GM12891 (cell line): ENCODE results near the gene GRB2.
A peak's percentile ranks its signal among the peaks of the same experiment; 100 is the strongest.

Source experiments
- DNase-seq: peaks from one replicate; pipeline ENCODE4 v3.0.0; 2011; ENCODE audit warnings: low spot score; ENCODE audit not compliant: insufficient read length
- FAIRE-seq: peaks from 2 replicates; lab custom pipeline; 2011; peaks lifted over from hg19 to GRCh38; lab: Jason Lieb, UNC
- PAX5 ChIP-seq: IDR thresholded peaks from 2 replicates; pipeline ENCODE4 v1.6.1; 2011; ENCODE audit warnings: low read length, moderate library complexity, mild to moderate bottlenecking; ENCODE audit not compliant: insufficient read depth, severe bottlenecking
- POLR2A ChIP-seq: IDR thresholded peaks from 2 replicates; pipeline ENCODE4 v1.6.1; 2011; ENCODE audit warnings: low read depth, low read length, control low read depth
- POLR2AphosphoS5 ChIP-seq: IDR thresholded peaks from 2 replicates; pipeline ENCODE4 v1.6.1; 2011; ENCODE audit warnings: low read depth, low read length, control low read depth
- POU2F2 ChIP-seq: IDR thresholded peaks from 2 replicates; pipeline ENCODE4 v1.6.1; 2011; ENCODE audit warnings: low read depth, mild to moderate bottlenecking, control low read depth, low read length, moderate library complexity
- SPI1 ChIP-seq: IDR thresholded peaks from 2 replicates; pipeline ENCODE4 v1.6.1; 2011; ENCODE audit warnings: low read depth, low read length, control low read depth
- TAF1 ChIP-seq: IDR thresholded peaks from 2 replicates; pipeline ENCODE4 v1.6.1; 2011; ENCODE audit warnings: low read depth, low read length, control low read depth

The GRB2 gene

GRCh38 chr17:75414488-75414887 is 9.0 kb upstream of the GRB2 start:
- DNase-seq (no peak), FAIRE-seq (no peak)
- TF ChIP-seq POU2F2 (no peak), PAX5 (no peak), POLR2A (no peak)

- peak; percentile 64 for FAIRE-seq
Observed at GRCh38 chr17:75412455-75413317, 7.2 kb upstream of the GRB2 start.

GRCh38 chr17:75411328-75412067 is 6.0 kb upstream of the GRB2 start:
- DNase-seq (no peak), FAIRE-seq (no peak)
- no peak for TF ChIP-seq SPI1
- no peak for TF ChIP-seq TAF1
- TF ChIP-seq POLR2A, result no peak
- no peak for TF ChIP-seq POU2F2
- TF ChIP-seq POLR2AphosphoS5, result no peak
- TF ChIP-seq PAX5, result no peak

More at GRCh38 chr17:75412455-75413317, 7.2 kb upstream of the GRB2 start:
- peak; percentile 49 for DNase-seq
- TF ChIP-seq POU2F2 (no peak), PAX5 (no peak)

- FAIRE-seq, result no peak
- TF ChIP-seq PAX5, result no peak
- no peak for TF ChIP-seq TAF1
- TF ChIP-seq POU2F2, result no peak
- no peak for TF ChIP-seq POLR2A
- no peak for TF ChIP-seq POLR2AphosphoS5
- no peak for TF ChIP-seq SPI1
- DNase-seq, result no peak
Observed at GRCh38 chr17:75410141-75410540, 4.7 kb upstream of the GRB2 start.

- TF ChIP-seq TAF1, result no peak
- TF ChIP-seq SPI1, result no peak
- no peak for TF ChIP-seq POLR2AphosphoS5
- no peak for TF ChIP-seq POLR2A
- TF ChIP-seq POU2F2, result no peak
- no peak for FAIRE-seq
- DNase-seq, result no peak
Observed at GRCh38 chr17:75407655-75408352, 2.3 kb upstream of the GRB2 start.

- TF ChIP-seq SPI1 (no peak), PAX5 (no peak), POU2F2 (no peak), POLR2A (no peak), POLR2AphosphoS5 (no peak), TAF1 (no peak)
- DNase-seq (no peak), FAIRE-seq (peak; percentile 50)
Observed at GRCh38 chr17:75406222-75406615, 741 bp upstream of the GRB2 start.

- DNase-seq (no peak), FAIRE-seq (peak; percentile 16)
- TF ChIP-seq SPI1, result 0 out of 2 replicates have a peak, but pooled peaks have one; percentile 8
- no peak for TF ChIP-seq TAF1
Observed at GRCh38 chr17:75404731-75405364, 630 bp downstream of the GRB2 start.

GRCh38 chr17:75404223-75404730 is 1.2 kb downstream of the GRB2 start:
- FAIRE-seq, result no peak
- DNase-seq, result no peak
- TF ChIP-seq PAX5 (no peak), POLR2AphosphoS5 (no peak), TAF1 (no peak), SPI1 (no peak), POU2F2 (no peak)

- TF ChIP-seq POLR2AphosphoS5, result no peak
- no peak for TF ChIP-seq POLR2A
- TF ChIP-seq SPI1, result no peak
- TF ChIP-seq PAX5, result no peak
- TF ChIP-seq TAF1, result no peak
- no peak for TF ChIP-seq POU2F2
- FAIRE-seq, result no peak
- DNase-seq, result no peak
Observed at GRCh38 chr17:75403131-75403530, 2.3 kb downstream of the GRB2 start.

- TF ChIP-seq TAF1, result no peak
- TF ChIP-seq POLR2A, result no peak
- peak; percentile 9 for FAIRE-seq
- no peak for DNase-seq
Observed at GRCh38 chr17:75402026-75402425, 3.5 kb downstream of the GRB2 start.
